Subcutaneous adipose tissue (tissue), 4 donors: ENCODE data around the gene ACACB. TPM values are rescaled to one million over a fixed set of nuclear protein-coding genes. Genes with fewer than 3 reads are reported as not detected.

Experiments
- CTCF ChIP-seq: fragments of 450-650 bp; IDR thresholded peaks from one replicate; pipeline ENCODE4 v1.5.1; 2016; ENCODE audit warnings: low read depth, mild to moderate bottlenecking, control low read depth, antibody characterized with exemption, moderate library complexity
- total RNA-seq, 4 donors: library from RNA; depleted of rRNA; stranded (reverse); fragments of >200 nt; gene quantifications; one replicate each; pipeline ENCODE4 v1.1.0, GENCODE V29; 2016

ACACB gene
- total RNA-seq, 4 donors from 2014 or later, result 798 to 3,288 (median 1,277) TPM

GRCh38 chr12:109203480-109203879, 87.1 kb downstream of the ACACB start:
- no peak for TF ChIP-seq CTCF

GRCh38 chr12:109209082-109209481, 92.7 kb downstream of the ACACB start:
- TF ChIP-seq CTCF, result no peak

- TF ChIP-seq CTCF, result no peak
Measured at GRCh38 chr12:109212460-109213115, 96.2 kb downstream of the ACACB start.

GRCh38 chr12:109214131-109214530, 97.7 kb downstream of the ACACB start:
- no peak for TF ChIP-seq CTCF

DNA sequence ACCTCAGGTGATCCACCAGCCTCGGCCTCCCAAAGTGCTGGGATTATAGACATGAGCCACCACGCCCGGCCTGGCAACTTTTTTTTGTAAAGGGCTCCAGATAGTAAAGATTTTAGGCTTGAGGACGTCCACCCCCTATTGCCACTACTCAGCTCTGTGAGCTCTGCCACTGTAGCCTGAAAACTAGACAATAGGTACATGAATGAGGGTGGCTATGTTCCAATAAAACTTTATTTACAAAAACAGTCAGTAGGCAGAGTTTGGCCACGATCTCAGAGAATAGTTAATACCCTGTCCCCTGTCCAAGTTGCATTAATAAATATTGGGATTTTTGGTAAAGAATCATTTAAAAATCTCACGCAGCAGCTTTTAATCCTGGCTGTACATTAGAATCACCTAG, 102.6 kb downstream of the ACACB start:
- no peak for TF ChIP-seq CTCF

DNA sequence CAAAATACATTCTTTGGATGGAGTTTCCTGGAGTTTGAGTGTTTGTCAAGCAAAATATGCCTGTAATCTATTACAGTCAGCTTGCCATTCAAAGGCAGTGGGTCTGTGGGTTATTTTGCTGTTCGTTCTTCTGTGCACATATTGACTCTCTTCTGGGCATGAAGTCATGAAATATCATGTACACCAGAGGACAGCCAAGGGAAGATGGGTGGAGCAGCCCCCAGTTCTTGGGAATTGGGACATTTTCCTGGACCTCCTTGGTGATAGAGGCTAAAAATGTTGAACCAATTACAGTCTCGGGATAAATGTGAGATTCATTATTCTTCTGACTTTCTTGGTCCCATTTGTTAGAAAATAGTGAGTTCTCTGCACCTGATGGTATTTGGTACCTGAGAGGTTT, 103.6 kb downstream of the ACACB start:
- no peak for TF ChIP-seq CTCF

GRCh38 chr12:109221277-109221931, 105.0 kb downstream of the ACACB start:
- no peak for TF ChIP-seq CTCF
